Thoracic aorta (tissue), 2 donors: ENCODE measurements around the gene GRID2IP. TPM values are rescaled to one million over a fixed set of nuclear protein-coding genes. Genes with fewer than 3 reads are reported as not detected.
A peak's percentile ranks its signal among the peaks of the same experiment; 100 is the strongest.

Source experiments
- ATAC-seq: fragments of 150-250 bp; one replicate; pipeline ENCODE4 v1.8.0; 2017; ENCODE audit warnings: low read depth; ENCODE audit not compliant: insufficient number of reproducible peaks, low FRiP score
- DNase-seq: peaks from one replicate; pipeline ENCODE4 v3.0.0-alpha.2; 2020; ENCODE audit warnings: low spot score
- H3K27ac ChIP-seq, 2 donors: fragments of 200-600 bp; sonication (generic); 1 replicate in 1 of 2; 2 replicates in 1 of 2; pipeline ENCODE4 v1.5.1; 2016; ENCODE audit warnings: mild to moderate bottlenecking in 2 of 2, moderate library complexity in 2 of 2
- H3K27me3 ChIP-seq: fragments of 200-600 bp; sonication (generic); replicated peaks from 2 replicates; pipeline ENCODE4 v1.6.0; 2016; ENCODE audit warnings: mild to moderate bottlenecking; ENCODE audit not compliant: insufficient read depth
- H3K36me3 ChIP-seq: fragments of 200-600 bp; sonication (generic); one replicate; pipeline ENCODE4 v1.5.1; 2016
- H3K4me1 ChIP-seq, 2 donors: fragments of 200-600 bp; sonication (generic); 1 replicate in 1 of 2; 2 replicates in 1 of 2; pipeline versions ENCODE4 v1.5.1 to v1.6.0; 2016; ENCODE audit warnings: low read depth in 2 of 2, mild to moderate bottlenecking in 1 of 2; ENCODE audit not compliant: control insufficient read depth in 1 of 2
- H3K4me3 ChIP-seq: fragments of 200-600 bp; sonication (generic); 2 replicates; pipeline ENCODE4 v1.5.1; 2016; ENCODE audit warnings: mild to moderate bottlenecking
- H3K9me3 ChIP-seq: fragments of 200-600 bp; sonication (generic); 2 replicates; pipeline ENCODE4 v1.5.1; 2016
- total RNA-seq, 2 donors: library from RNA; depleted of rRNA; stranded (reverse); fragments of >200 nt; gene quantifications; one replicate each; pipeline versions ENCODE4 v1.1.0 to v1.2.3, GENCODE V29; 2016
- TF ChIP-seq, protein P1 (sequence below): fragments of 200-600 bp; sonication (generic); IDR thresholded peaks from one replicate; pipeline ENCODE4 v1.5.1; 2019; ENCODE audit warnings: antibody characterized with exemption

Gene GRID2IP
- total RNA-seq, 2 donors from 2014 or later = 0.14 to 0.35 TPM

DNA sequence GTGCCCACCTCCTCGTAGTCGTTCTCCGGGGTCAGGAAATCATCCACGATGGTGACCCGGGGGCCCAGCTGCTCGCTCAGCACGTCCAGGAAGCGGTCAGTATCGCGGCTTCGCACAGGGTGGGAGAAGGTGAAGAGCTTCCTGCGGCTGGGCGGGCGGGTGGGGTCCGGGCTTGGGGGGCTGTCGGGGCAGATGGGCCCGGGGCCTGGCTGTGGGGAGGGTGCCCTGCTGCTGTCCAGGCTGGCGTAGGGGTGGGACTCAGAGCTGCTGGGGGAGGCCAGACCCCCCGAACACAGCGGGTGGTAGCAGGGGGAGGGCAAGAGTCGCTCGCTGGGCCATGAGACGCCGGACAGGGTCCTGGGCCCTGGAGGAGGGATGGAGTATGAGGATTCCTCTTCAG lies 42.3 kb downstream of the GRID2IP start:
- H3K9me3 ChIP-seq = no peaks in the 10 kb centered on the region
- TF ChIP-seq, protein P1, sequence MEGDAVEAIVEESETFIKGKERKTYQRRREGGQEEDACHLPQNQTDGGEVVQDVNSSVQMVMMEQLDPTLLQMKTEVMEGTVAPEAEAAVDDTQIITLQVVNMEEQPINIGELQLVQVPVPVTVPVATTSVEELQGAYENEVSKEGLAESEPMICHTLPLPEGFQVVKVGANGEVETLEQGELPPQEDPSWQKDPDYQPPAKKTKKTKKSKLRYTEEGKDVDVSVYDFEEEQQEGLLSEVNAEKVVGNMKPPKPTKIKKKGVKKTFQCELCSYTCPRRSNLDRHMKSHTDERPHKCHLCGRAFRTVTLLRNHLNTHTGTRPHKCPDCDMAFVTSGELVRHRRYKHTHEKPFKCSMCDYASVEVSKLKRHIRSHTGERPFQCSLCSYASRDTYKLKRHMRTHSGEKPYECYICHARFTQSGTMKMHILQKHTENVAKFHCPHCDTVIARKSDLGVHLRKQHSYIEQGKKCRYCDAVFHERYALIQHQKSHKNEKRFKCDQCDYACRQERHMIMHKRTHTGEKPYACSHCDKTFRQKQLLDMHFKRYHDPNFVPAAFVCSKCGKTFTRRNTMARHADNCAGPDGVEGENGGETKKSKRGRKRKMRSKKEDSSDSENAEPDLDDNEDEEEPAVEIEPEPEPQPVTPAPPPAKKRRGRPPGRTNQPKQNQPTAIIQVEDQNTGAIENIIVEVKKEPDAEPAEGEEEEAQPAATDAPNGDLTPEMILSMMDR = no peak
- H3K27ac ChIP-seq = no peak overlapping the region
- no peaks in the 10 kb centered on the region for H3K27me3 ChIP-seq
- DNase-seq = no peak
- peaks cover 5 to 7% of the 10 kb centered on the region in 2 donors for H3K4me1 ChIP-seq
- no peak overlapping the region for H3K4me3 ChIP-seq
- no peak for ATAC-seq
- H3K36me3 ChIP-seq = no peaks in the 10 kb centered on the region

GRCh38 chr7:6508539-6508938 lies 42.7 kb downstream of the GRID2IP start:
- H3K4me1 ChIP-seq = peaks cover 5 to 7% of the 10 kb centered on the region in 2 donors
- TF ChIP-seq, protein P1 = no peak
- H3K27ac ChIP-seq = no peak overlapping the region
- DNase-seq = no peak
- no peaks in the 10 kb centered on the region for H3K27me3 ChIP-seq
- H3K4me3 ChIP-seq = no peak overlapping the region
- H3K9me3 ChIP-seq = no peaks in the 10 kb centered on the region
- no peaks in the 10 kb centered on the region for H3K36me3 ChIP-seq
- no peak for ATAC-seq

DNA sequence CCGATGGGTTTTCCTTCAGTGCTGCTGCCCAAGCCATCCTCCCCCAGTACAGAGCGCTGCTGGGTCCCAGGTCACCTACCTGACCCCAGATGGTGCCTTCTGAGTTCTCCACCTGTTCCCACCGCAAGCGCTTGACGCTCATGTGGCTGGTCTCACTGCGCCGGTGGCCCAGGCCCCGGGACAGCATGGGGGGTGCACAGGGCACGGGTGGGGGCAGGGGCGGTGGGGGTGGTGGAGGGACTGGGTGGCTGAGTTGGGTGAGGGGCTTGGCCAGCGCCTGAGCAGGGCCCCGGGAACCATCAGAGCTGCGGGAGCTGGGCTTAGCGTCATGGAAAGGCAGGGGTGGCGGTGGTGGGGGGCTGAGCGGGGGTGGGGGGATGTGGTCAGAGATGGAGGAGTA lies 43.4 kb downstream of the GRID2IP start:
- H3K36me3 ChIP-seq = no peaks in the 10 kb centered on the region

DNA sequence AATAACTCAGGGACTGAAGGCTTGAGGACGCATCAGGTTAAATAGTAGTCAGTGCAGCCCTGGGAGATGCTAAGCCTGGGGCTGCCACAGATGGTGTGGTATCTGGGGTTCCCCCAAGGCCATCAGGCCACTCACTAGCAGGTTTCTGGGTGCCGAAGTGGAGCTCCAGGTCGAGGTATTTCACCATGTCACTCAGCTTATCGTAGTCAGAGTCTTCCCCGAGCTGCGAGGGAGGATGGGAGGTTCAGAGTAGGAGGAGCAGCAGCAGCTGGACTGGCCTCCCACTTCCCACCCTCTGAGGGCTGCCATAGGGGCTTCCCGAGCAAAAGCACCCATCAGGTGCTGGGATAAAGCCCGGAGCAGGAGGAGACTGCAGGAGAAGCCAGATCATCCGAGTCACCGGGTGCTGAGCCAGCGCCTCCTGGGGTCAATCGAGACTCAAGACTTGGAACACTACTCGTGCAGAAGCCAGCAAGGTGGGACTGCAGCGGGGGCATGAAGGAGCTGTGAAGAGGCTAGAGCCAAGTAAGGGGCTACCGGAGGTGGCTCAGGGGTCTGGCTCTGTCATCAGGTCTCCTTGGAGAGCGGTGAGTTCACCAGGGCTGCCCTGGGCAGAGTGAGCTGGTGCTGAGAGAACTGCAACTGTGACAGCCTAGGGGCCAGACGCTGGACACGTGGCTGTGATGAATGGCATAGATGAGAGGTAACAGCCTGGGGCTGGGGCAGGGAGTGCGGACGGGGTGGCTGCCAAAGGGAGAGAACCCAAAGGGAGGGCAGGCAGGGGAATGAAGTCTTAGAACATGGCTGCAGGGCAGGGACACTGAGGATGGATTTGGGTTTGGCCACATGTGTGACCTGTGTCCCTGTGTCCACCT lies 45.3 kb downstream of the GRID2IP start:
- Histone ChIP-seq H3K27me3 (no peaks in the 10 kb centered on the region), H3K4me3 (no peak overlapping the region), H3K36me3 (no peaks in the 10 kb centered on the region), H3K4me1 (peaks cover 5 to 7% of the 10 kb centered on the region in 2 donors), H3K9me3 (no peaks in the 10 kb centered on the region), H3K27ac (no peak overlapping the region)
- DNase-seq (no peak), ATAC-seq (no peak)
- TF ChIP-seq, protein P1 = no peak

More for the DNA sequence above, 43.4 kb downstream of the GRID2IP start:
- ATAC-seq = no peak
- Histone ChIP-seq H3K4me1 (peaks cover 5 to 7% of the 10 kb centered on the region in 2 donors), H3K27me3 (no peaks in the 10 kb centered on the region), H3K9me3 (no peaks in the 10 kb centered on the region), H3K27ac (no peak overlapping the region), H3K4me3 (no peak overlapping the region)
- DNase-seq = no peak
- TF ChIP-seq, protein P1 = no peak

DNA sequence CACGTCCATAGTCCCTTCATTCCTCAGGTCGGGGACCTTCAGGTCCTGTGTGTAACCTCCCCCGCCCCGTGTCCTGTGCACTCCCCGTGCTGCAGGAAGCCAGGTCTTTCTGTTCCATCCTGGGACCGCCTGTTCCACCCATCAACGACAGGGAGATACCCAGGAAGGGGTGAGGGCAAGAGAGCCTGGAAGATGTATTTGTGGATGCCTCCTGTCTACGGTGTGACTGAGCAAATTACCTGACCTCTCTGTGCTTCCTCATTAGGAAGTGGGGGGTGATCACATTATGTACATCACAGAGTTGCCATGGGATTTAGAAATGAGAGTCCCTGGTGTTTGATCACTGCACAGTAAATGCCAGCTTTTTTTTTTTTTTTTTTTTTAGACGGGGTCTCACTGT lies 46.3 kb downstream of the GRID2IP start:
- H3K27me3 ChIP-seq = no peaks in the 10 kb centered on the region
- no peaks in the 10 kb centered on the region for H3K9me3 ChIP-seq
- peak overlapping the region; percentile 84 for H3K4me3 ChIP-seq
- no peaks in the 10 kb centered on the region for H3K36me3 ChIP-seq
- no peak overlapping the region for H3K27ac ChIP-seq
- H3K4me1 ChIP-seq = peaks cover 5 to 7% of the 10 kb centered on the region in 2 donors
- ATAC-seq (no peak), DNase-seq (no peak)
- TF ChIP-seq, protein P1 = no peak
